Ramos (cell line): ENCODE measurements around the gene THSD1.
"Not testable (repeated sequence)": the region's sequence is repeated elsewhere in the genome, so short reads cannot be mapped to it uniquely, and the experiment has no call there.

Experiments used
- in situ Hi-C: fragments of 300-500 bp; cut with MboI; formaldehyde crosslinking; loops from one replicate; pipeline ENCODE4 v1.14.3; 2022; ENCODE audit warnings: low sequenced_read_pairs; ENCODE audit not compliant: unreplicated experiment

THSD1 gene

GRCh38 chr13:52362169-52362887 is 43.6 kb downstream of the THSD1 start:
- in situ Hi-C loops = not testable (repeated sequence)

- in situ Hi-C loops = no loop called here
These were observed 44.7 kb downstream of the THSD1 start for GRCh38 chr13:52361225-52361624.

- in situ Hi-C loops = no loop called here
These were observed 46.4 kb downstream of the THSD1 start for GRCh38 chr13:52359534-52359933.

GRCh38 chr13:52356327-52356726 is 49.6 kb downstream of the THSD1 start:
- in situ Hi-C loops = no loop called here

GRCh38 chr13:52353193-52353592 is 52.8 kb downstream of the THSD1 start:
- in situ Hi-C loops = no loop called here

- in situ Hi-C loops = no loop called here
These were observed 56.8 kb downstream of the THSD1 start for GRCh38 chr13:52348983-52349780.

GRCh38 chr13:52348071-52348470 is 57.9 kb downstream of the THSD1 start:
- in situ Hi-C loops = no loop called here

GRCh38 chr13:52345631-52346251 is 60.2 kb downstream of the THSD1 start:
- in situ Hi-C loops = no loop called here

- in situ Hi-C loops = no loop called here
These were observed 60.9 kb downstream of the THSD1 start for GRCh38 chr13:52345048-52345447.

GRCh38 chr13:52344108-52344507 is 61.9 kb downstream of the THSD1 start:
- in situ Hi-C loops = no loop called here

- in situ Hi-C loops = not testable (repeated sequence)
These were observed 63.8 kb downstream of the THSD1 start for GRCh38 chr13:52342203-52342602.

- in situ Hi-C loops = not testable (repeated sequence)
These were observed 68.0 kb downstream of the THSD1 start for GRCh38 chr13:52337828-52338455.

GRCh38 chr13:52334107-52334506 is 71.9 kb downstream of the THSD1 start:
- in situ Hi-C loops = not testable (repeated sequence)

- in situ Hi-C loops = not testable (repeated sequence)
These were observed 74.1 kb downstream of the THSD1 start for GRCh38 chr13:52331844-52332243.
